Astrocyte of the spinal cord (primary cell): ENCODE data around the gene RBM47.

ENCODE experiments used
- DNase-seq: peaks from one replicate; pipeline ENCODE4 v3.0.0; 2011; ENCODE audit warnings: low read depth, low spot score
- H3K4me3 ChIP-seq: 2 replicates; pipeline ENCODE4 v1.5.1; 2011; ENCODE audit warnings: low read depth, mild to moderate bottlenecking, low read length, moderate library complexity
- in situ Hi-C: cut with HindIII; loops from 2 replicates; pipeline ENCODE4 v1.10.0; 2017; ENCODE audit warnings: low sequenced_read_pairs
- TF ChIP-seq, protein P1 (sequence below): IDR thresholded peaks from 2 replicates; pipeline ENCODE4 v1.5.1; 2012; ENCODE audit warnings: low read depth, mild to moderate bottlenecking, low read length, inconsistent platforms

Gene RBM47

DNA sequence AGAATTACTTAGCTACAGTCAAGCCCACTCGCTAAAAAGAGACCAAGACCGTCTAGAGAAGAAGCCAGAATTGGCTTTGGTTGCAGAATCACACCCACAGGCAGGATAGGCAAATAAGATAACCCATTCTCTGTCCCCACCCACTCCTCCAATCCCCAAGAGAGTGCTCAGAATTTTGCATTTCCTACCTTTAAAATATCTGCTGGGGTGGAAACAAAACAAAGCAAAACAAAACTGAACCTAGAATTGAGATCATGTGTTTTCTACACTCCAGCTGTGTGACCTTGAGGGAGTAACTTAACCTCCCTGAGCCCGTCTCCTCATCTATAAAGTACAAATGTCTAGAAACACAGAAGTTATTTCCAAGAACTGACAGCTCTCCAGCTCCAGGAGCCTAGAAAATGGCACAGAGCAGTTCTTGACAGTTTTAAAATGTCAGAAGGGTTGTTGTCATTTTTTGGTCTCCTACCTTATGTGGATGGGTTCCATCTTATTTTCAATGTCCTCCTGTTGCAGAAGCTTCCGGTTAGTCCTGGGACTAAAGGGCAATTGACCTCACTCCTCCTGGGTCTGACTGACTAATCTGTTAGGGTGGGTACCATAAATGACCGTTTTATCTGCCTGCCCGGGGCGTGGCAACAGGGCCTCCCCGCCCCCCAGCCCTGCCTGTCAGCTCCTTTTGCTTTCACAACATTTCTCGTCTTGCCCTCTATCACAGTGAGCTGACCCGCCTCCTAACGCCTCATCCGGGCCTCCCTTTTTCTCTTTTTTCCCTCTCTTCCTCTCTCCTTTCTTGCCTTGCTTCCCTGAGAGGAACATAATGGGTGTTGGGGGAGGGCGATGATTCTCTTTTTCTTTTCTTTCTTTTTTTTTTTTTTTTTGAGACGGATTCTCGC lies 114.0 kb downstream of the RBM47 start:
- TF ChIP-seq, protein P1, sequence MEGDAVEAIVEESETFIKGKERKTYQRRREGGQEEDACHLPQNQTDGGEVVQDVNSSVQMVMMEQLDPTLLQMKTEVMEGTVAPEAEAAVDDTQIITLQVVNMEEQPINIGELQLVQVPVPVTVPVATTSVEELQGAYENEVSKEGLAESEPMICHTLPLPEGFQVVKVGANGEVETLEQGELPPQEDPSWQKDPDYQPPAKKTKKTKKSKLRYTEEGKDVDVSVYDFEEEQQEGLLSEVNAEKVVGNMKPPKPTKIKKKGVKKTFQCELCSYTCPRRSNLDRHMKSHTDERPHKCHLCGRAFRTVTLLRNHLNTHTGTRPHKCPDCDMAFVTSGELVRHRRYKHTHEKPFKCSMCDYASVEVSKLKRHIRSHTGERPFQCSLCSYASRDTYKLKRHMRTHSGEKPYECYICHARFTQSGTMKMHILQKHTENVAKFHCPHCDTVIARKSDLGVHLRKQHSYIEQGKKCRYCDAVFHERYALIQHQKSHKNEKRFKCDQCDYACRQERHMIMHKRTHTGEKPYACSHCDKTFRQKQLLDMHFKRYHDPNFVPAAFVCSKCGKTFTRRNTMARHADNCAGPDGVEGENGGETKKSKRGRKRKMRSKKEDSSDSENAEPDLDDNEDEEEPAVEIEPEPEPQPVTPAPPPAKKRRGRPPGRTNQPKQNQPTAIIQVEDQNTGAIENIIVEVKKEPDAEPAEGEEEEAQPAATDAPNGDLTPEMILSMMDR, result no peak
- in situ Hi-C loops, result no loop called here
- no peak for DNase-seq
- H3K4me3 ChIP-seq, result no peak overlapping the region

DNA sequence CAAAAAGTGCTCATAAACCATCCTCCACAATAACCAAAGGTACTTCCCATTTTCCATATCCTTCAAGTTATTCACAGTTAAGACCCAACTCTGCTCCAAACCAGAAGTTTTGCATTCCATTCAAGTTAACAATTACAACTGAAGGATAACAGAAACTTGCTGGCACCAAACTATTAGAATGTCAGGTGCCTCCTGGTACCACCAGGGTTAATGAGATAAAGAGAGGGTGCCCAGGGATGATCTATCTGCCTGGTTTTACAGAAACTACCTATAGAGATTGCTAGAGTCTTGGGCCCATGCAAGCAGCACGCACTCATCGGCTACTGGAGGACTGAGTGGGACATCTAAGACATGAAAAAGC lies 114.6 kb downstream of the RBM47 start:
- no peak for DNase-seq
- in situ Hi-C loops, result no loop called here
- H3K4me3 ChIP-seq, result no peak overlapping the region
- TF ChIP-seq, protein P1, result no peak

DNA sequence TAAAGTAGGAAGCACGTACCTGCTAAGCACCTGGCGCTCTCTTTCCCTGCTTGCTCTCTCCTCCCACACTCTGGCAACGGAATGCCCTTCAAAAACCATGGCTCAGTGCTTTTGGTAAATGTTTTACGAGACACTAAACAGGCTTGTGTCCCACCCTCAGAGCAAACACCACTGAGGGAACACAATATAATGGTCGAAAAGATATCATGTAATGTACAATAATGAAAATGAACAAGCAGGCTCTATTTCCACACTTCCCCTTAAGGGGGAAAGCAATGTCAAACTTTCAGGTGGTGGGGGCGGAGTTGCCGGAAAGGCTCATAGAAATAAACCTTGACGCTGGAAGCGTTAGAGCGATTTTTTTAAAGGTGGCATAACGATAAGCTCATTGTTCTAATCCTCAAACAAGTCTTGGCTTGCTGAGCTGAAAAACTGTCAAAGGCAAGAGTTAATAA lies 115.1 kb downstream of the RBM47 start:
- DNase-seq, result no peak
- TF ChIP-seq, protein P1, result no peak
- in situ Hi-C loops, result no loop called here
- H3K4me3 ChIP-seq, result no peak overlapping the region

DNA sequence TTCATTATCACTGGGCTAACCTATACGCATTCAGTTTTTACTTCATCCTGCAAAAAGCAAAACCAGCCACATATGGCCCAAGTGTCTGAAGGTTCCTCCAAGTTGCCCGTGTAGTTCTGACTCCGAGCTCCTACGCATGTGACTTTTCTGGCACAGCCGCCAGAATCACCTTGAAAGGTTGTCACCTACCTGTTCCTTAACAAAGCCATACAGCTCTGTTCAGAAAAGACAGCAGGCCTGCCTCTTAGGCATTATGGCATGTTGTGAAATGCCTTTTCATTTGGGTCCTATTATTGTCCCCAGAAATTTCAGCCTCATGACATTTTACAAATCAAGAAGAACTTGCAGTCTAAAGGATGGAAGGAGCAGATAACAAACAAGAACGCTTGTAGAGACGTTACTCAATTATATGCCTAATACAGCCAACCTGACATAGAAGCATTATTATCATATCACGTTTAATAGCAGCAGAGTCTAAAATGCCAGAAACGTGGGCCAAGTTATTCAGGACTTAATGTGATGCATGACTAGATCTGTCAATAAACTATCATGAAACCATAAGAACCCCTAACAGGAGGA lies 118.5 kb downstream of the RBM47 start:
- in situ Hi-C loops, result no loop called here
- TF ChIP-seq, protein P1, result no peak
- H3K4me3 ChIP-seq, result no peak overlapping the region
- DNase-seq, result no peak

DNA sequence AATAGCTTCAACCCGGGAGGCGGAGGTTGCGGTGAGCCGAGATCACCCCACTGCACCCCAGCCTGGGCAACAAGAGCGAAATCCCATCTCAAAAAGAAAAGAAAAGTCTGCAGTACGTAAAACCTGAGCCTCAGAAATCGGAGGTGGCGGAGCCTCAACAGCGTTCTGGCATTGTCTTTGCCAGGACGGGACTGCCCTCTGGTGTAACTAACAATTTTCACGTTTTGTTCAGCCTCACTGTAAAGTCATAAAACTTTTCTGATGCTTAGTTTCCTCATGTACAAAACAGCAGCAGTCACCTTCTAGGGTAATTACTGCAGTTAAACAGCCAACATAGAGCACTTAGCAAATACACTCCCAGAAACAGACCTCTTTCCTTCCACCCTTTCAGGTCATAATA lies 121.7 kb downstream of the RBM47 start:
- no peak for DNase-seq
- in situ Hi-C loops, result no loop called here
- TF ChIP-seq, protein P1, result no peak
- no peak overlapping the region for H3K4me3 ChIP-seq

DNA sequence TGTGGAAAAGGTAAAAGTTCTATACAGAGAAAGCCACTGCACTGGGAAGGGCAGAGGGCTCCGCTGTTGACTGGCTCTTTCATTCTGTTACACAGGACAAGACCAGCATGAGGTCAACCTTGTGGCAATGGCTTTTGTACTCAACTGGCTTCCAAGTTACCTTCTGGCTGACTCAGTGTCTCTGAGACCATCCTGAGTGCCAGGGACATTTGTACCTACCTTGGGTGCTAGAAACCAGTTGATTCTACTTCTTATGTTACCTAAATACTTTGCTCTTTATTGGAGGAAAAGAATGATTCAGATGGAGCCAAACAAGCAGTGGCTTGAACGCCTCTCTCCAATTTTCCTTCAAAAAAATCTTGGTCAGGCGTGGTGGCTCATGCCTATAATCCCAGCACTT lies 123.2 kb downstream of the RBM47 start:
- no peak overlapping the region for H3K4me3 ChIP-seq
- in situ Hi-C loops, result no loop called here
- TF ChIP-seq, protein P1, result no peak
- no peak for DNase-seq
